Trophoblast cell (in vitro differentiated cells and primary cell): ENCODE data around the gene DVL1.

Source experiments
- DNase-seq, 2 donors: peaks; one replicate each; pipeline ENCODE4 v3.0.0-alpha.2; 2016
- H2AFZ ChIP-seq: 2 replicates; pipeline ENCODE4 v1.6.1; 2013; ENCODE audit warnings: low read length, moderate library complexity, mild to moderate bottlenecking; ENCODE audit not compliant: insufficient read depth, poor library complexity
- H2AK5ac ChIP-seq: 2 replicates; pipeline ENCODE4 v1.6.1; 2013; ENCODE audit warnings: mild to moderate bottlenecking, low read length
- H2BK120ac ChIP-seq: 2 replicates; pipeline ENCODE4 v1.6.1; 2013; ENCODE audit warnings: low read length, mild to moderate bottlenecking, moderate library complexity; ENCODE audit not compliant: insufficient read depth, poor library complexity
- H2BK12ac ChIP-seq: 2 replicates; pipeline ENCODE4 v1.6.1; 2013; ENCODE audit warnings: mild to moderate bottlenecking, low read length, moderate library complexity
- H2BK5ac ChIP-seq: 2 replicates; pipeline ENCODE4 v1.6.1; 2013; ENCODE audit warnings: low read length, low read depth, moderate library complexity, mild to moderate bottlenecking; ENCODE audit not compliant: poor library complexity
- H3K14ac ChIP-seq: 2 replicates; pipeline ENCODE4 v1.6.1; 2013; ENCODE audit warnings: mild to moderate bottlenecking, low read length
- H3K18ac ChIP-seq: 2 replicates; pipeline ENCODE4 v1.6.1; 2013; ENCODE audit warnings: mild to moderate bottlenecking, low read length
- H3K23ac ChIP-seq: 2 replicates; pipeline ENCODE4 v1.6.1; 2013; ENCODE audit warnings: low read length
- H3K27ac ChIP-seq: 2 replicates; pipeline ENCODE4 v1.5.1; 2013; ENCODE audit warnings: low read depth, mild to moderate bottlenecking, inconsistent platforms, low read length, moderate library complexity
- H3K27me3 ChIP-seq: 2 replicates; pipeline ENCODE4 v1.6.1; 2013; ENCODE audit warnings: inconsistent platforms, mild to moderate bottlenecking, low read length, moderate library complexity; ENCODE audit not compliant: insufficient read depth
- H3K36me3 ChIP-seq, 2 experiments: 1 replicate in 1 of 2; 2 replicates in 1 of 2; pipeline ENCODE4 v1.6.1; 2013; ENCODE audit warnings: low read length in 2 of 2, mild to moderate bottlenecking in 2 of 2, moderate library complexity in 1 of 2; ENCODE audit not compliant: insufficient read depth in 2 of 2, control insufficient read depth in 1 of 2
- H3K4ac ChIP-seq: 2 replicates; pipeline ENCODE4 v1.6.1; 2013; ENCODE audit warnings: low read depth, mild to moderate bottlenecking, low read length, moderate library complexity
- H3K4me1 ChIP-seq, 2 experiments: 1 replicate in 1 of 2; 2 replicates in 1 of 2; pipeline ENCODE4 v1.6.1; 2013; ENCODE audit warnings: low read length in 2 of 2, mild to moderate bottlenecking in 2 of 2, moderate library complexity in 1 of 2; ENCODE audit not compliant: insufficient read depth in 2 of 2, control insufficient read depth in 1 of 2
- H3K4me2 ChIP-seq: 2 replicates; pipeline ENCODE4 v1.6.1; 2013; ENCODE audit warnings: inconsistent platforms, mild to moderate bottlenecking, low read length, moderate library complexity
- H3K4me3 ChIP-seq: 2 replicates; pipeline ENCODE4 v1.5.1; 2013; ENCODE audit warnings: mild to moderate bottlenecking, low read depth, low read length, inconsistent platforms
- H3K79me1 ChIP-seq: one replicate; pipeline ENCODE4 v1.6.1; 2013; ENCODE audit warnings: low read length
- H3K79me2 ChIP-seq: 2 replicates; pipeline ENCODE4 v1.6.1; 2013; ENCODE audit warnings: low read length, mild to moderate bottlenecking; ENCODE audit not compliant: control insufficient read depth, insufficient read depth, poor library complexity
- H3K9ac ChIP-seq: 2 replicates; pipeline ENCODE4 v1.6.1; 2013; ENCODE audit warnings: mild to moderate bottlenecking, low read length
- H3K9me3 ChIP-seq: 2 replicates; pipeline ENCODE4 v1.6.1; 2013; ENCODE audit warnings: low read depth, mild to moderate bottlenecking, control low read depth, inconsistent platforms, low read length; ENCODE audit not compliant: insufficient read depth
- H4K12ac ChIP-seq: 2 replicates; pipeline ENCODE4 v1.6.1; 2013; ENCODE audit warnings: low read depth, mild to moderate bottlenecking, low read length, moderate library complexity
- H4K8ac ChIP-seq: 2 replicates; pipeline ENCODE4 v1.6.1; 2013; ENCODE audit warnings: low read depth, mild to moderate bottlenecking, low read length, moderate library complexity
- H4K91ac ChIP-seq: one replicate; pipeline ENCODE4 v1.6.1; 2013; ENCODE audit warnings: low read depth, mild to moderate bottlenecking, low read length, moderate library complexity
- WGBS: extraction: QIAGEN DNeasy Blood & Tissue Kit; methylation state at CpG from one replicate; pipeline ENCODE4 v1.1.7; 2013; ENCODE audit warnings: missing lambda C conversion rate; ENCODE audit not compliant: insufficient read length, insufficient coverage; ENCODE audit errors: extremely low coverage; 5-methylcytosine and 5-hydroxymethylcytosine counted together

The DVL1 gene

DNA sequence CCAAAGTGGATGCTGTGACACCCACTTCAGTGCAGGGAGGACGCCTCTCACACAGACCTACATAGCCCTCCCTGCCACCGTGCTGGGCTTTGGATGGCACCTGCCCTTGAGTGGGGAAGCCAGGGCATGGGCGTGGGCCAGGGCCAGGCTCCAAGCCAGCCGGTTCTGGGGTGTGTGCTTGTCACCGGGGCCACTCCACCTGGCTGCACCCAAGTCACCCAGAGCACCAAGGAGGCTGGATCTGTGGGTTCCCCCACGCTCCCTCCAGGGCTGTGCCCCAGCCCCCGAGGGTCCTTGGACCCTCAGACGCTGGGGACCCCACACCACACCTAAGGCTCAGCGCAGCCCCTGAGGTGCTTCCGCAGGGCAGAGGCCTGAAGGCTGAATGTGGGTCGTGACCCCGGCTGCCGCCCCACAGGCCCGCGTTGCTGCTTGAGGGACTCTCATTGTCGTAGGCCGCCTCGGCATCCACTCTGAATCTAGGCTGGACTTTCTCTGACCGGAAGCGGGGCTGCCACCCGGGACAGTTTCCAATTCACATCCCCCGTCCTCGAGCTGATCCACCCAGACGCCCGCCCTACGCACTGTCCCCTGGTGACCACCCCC lies 7.7 kb upstream of the DVL1 start:
- Histone ChIP-seq H3K4ac (peak overlapping the region; percentile 63), H2BK12ac (no peak overlapping the region), H2BK120ac (peak overlapping the region; percentile 35), H2AK5ac (peak overlapping the region; percentile 79), H2AFZ (no peak overlapping the region), H4K91ac (peak overlapping the region; percentile 29), H3K27ac (no peak overlapping the region), H3K79me2 (peaks cover 24% of the 10 kb centered on the region), H3K27me3 (peaks cover 9% of the 10 kb centered on the region), H3K14ac (peak overlapping the region; percentile 37), H3K18ac (peak overlapping the region; percentile 62), H3K4me1 (peaks cover 47 to 49% of the 10 kb centered on the region in 2 experiments), H4K8ac (no peak overlapping the region), H3K9ac (no peak overlapping the region), H4K12ac (no peak overlapping the region), H3K36me3 (peaks cover 30% of the 10 kb centered on the region in 2 experiments), H3K4me3 (peak overlapping the region; percentile 64), H3K9me3 (no peaks in the 10 kb centered on the region), H3K23ac (no peak overlapping the region), H3K4me2 (peak overlapping the region; percentile 61), H3K79me1 (peaks cover 45% of the 10 kb centered on the region), H2BK5ac (peak overlapping the region; percentile 24)
- DNase-seq = no peak
- WGBS = no CpG with 5 or more reads among the region's 26 CpGs

DNA sequence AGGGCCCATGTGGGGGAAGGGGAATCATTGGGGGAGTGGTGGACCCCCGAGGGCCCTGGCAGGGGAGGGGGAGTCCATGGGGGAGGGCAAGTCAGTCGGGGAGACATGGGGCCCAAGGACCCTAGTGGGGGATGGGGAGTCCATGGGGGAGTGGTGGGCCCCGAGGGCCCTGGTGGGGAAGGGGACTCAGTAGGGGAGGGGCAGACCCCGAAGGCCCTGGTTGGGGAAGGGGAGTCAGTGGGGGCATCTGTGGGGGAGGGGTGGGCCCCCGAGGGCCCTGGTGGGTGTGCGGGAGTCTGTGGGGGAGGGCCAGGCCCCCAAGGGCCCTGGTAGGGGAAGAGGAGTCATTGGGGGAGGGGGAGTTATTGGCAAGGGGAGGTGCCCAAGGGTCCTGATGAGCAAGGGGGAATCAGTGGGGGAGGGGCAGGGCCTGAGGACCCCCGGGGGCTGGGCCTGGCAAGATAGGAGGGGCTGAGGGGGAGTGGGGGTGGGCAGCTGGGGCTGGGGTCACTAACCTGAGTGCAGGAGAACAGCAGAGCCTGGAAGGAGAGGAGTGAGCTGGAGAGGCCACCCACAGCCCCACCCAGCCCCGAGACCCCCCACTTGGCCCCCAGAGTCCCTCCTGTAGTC lies 7.1 kb upstream of the DVL1 start:
- H2BK5ac ChIP-seq = no peak overlapping the region
- H4K8ac ChIP-seq = no peak overlapping the region
- H3K18ac ChIP-seq = no peak overlapping the region
- H3K4me1 ChIP-seq = peaks cover 44 to 52% of the 10 kb centered on the region in 2 experiments
- no peak overlapping the region for H4K91ac ChIP-seq
- H3K27me3 ChIP-seq = peaks cover 9% of the 10 kb centered on the region
- H3K79me1 ChIP-seq = peaks cover 43% of the 10 kb centered on the region
- no peak overlapping the region for H3K9ac ChIP-seq
- no peak overlapping the region for H2AK5ac ChIP-seq
- no peak overlapping the region for H3K23ac ChIP-seq
- no peak overlapping the region for H2AFZ ChIP-seq
- no peak overlapping the region for H3K4me3 ChIP-seq
- no peak for DNase-seq
- no peak overlapping the region for H3K27ac ChIP-seq
- H3K36me3 ChIP-seq = peaks cover 30 to 31% of the 10 kb centered on the region in 2 experiments
- no peak overlapping the region for H3K14ac ChIP-seq
- no CpG with 5 or more reads among the region's 8 CpGs for WGBS
- no peak overlapping the region for H2BK120ac ChIP-seq
- H3K4me2 ChIP-seq = peak overlapping the region; percentile 61
- H4K12ac ChIP-seq = no peak overlapping the region
- no peak overlapping the region for H2BK12ac ChIP-seq
- no peak overlapping the region for H3K4ac ChIP-seq
- H3K9me3 ChIP-seq = no peaks in the 10 kb centered on the region
- H3K79me2 ChIP-seq = peaks cover 24% of the 10 kb centered on the region

DNA sequence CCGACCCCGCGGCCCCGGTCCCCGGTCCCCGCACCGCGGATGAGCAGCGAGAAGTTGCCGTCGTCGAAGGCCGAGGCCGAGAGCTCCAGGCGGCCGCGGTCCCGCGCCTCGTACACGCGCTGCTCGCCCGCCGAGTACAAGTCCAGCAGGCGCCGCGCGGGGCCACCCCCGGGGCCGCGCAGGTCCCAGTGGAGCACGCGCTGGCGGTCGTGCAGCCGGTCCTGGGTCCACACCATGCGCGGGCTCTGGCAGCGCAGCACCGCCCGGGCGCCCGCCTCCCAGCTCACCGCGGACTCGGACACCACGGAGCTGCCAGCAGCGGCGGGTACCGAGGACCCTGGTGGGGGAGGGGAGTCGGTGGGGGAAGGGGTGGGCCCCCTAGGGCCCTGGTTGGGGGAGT lies 6.2 kb upstream of the DVL1 start:
- Histone ChIP-seq H4K8ac (no peak overlapping the region), H4K12ac (no peak overlapping the region), H2BK12ac (no peak overlapping the region), H3K27ac (no peak overlapping the region), H3K79me2 (peaks cover 21% of the 10 kb centered on the region), H3K23ac (no peak overlapping the region), H3K4ac (no peak overlapping the region), H3K4me3 (no peak overlapping the region), H3K36me3 (peaks cover 30 to 31% of the 10 kb centered on the region in 2 experiments), H2AK5ac (no peak overlapping the region), H3K79me1 (peaks cover 35% of the 10 kb centered on the region), H3K14ac (no peak overlapping the region), H3K4me2 (peak overlapping the region; percentile 41), H3K4me1 (peaks cover 38 to 45% of the 10 kb centered on the region in 2 experiments), H3K9me3 (no peaks in the 10 kb centered on the region), H2BK5ac (no peak overlapping the region), H2BK120ac (no peak overlapping the region), H3K9ac (no peak overlapping the region), H3K27me3 (peaks cover 9% of the 10 kb centered on the region), H3K18ac (peak overlapping the region; percentile 64), H4K91ac (no peak overlapping the region), H2AFZ (no peak overlapping the region)
- WGBS = no CpG with 5 or more reads among the region's 52 CpGs
- peak; percentile 51 to 57 for DNase-seq

DNA sequence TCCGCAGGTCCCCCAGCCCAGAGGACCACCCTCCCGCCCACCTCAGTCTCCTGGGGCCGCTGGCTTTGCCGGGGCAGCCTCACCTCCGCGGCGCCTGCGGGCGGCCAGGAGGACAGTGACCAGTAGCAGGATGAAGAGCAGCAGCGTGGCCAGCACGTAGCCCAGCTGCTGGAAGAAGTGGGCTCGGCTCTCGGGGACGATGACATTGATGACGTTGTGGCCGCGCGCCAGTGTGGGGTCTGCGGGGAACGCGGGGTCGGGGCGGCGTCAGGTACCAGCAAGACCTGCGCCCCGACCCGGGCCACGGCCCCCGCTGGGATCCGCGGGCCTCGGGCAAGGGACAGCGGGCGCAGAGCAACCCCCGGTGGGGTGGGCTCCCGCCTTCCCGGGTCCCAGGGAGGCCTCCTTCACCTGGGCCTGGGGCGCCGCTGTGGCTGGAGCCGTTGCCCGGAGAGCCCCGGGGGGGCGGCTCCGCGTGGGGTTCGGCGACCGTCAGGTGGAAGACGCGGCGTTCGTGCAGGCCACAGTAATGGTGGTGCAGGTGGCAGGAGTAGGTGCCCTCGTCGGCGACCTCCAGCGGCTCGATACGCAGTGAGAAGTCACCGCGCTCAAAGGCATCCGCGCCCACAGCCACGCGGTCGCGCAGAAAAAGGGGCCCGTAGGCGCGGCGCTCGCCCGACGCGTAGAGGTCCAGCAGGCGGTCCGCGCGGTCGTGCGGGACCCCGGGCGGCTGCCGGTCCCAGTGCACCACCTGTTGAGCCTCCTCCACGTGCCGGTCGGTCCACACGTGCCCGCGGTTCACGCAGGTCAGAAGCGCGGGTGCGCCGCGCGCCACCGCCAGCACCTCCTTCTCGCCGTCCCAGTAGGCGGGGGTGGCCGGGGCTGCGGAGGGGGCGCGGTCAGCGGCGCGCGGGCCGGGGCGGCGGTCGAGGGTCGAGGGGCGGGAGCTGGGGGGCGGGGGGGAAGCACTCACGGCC lies 5.3 kb upstream of the DVL1 start:
- H3K27me3 ChIP-seq = peaks cover 9% of the 10 kb centered on the region
- no CpG with 5 or more reads among the region's 116 CpGs for WGBS
- no peak overlapping the region for H3K4ac ChIP-seq
- no peak overlapping the region for H4K91ac ChIP-seq
- no peak overlapping the region for H2BK12ac ChIP-seq
- H2AFZ ChIP-seq = no peak overlapping the region
- H2AK5ac ChIP-seq = no peak overlapping the region
- peaks cover 33 to 39% of the 10 kb centered on the region in 2 experiments for H3K4me1 ChIP-seq
- H4K8ac ChIP-seq = peak overlapping the region; percentile 43
- no peak overlapping the region for H4K12ac ChIP-seq
- H3K9ac ChIP-seq = no peak overlapping the region
- H3K79me1 ChIP-seq = peaks cover 30% of the 10 kb centered on the region
- H2BK5ac ChIP-seq = no peak overlapping the region
- H3K27ac ChIP-seq = no peak overlapping the region
- H3K4me2 ChIP-seq = peak overlapping the region; percentile 32
- H3K79me2 ChIP-seq = peaks cover 18% of the 10 kb centered on the region
- no peaks in the 10 kb centered on the region for H3K9me3 ChIP-seq
- H3K18ac ChIP-seq = peak overlapping the region; percentile 55
- H2BK120ac ChIP-seq = no peak overlapping the region
- DNase-seq = peak in 1 of 2 donors; percentile 26
- H3K14ac ChIP-seq = no peak overlapping the region
- peaks cover 30 to 31% of the 10 kb centered on the region in 2 experiments for H3K36me3 ChIP-seq
- H3K4me3 ChIP-seq = peak overlapping the region; percentile 44
- H3K23ac ChIP-seq = no peak overlapping the region
